ENCODE data around the gene RUNX3. TPM values are rescaled to one million over a fixed set of nuclear protein-coding genes. Genes with fewer than 3 reads are reported as not detected.

The RUNX3 gene
- total and polyA plus RNA-seq, 4 donors = 0.43 to 1.1 (median 0.88) TPM

DNA sequence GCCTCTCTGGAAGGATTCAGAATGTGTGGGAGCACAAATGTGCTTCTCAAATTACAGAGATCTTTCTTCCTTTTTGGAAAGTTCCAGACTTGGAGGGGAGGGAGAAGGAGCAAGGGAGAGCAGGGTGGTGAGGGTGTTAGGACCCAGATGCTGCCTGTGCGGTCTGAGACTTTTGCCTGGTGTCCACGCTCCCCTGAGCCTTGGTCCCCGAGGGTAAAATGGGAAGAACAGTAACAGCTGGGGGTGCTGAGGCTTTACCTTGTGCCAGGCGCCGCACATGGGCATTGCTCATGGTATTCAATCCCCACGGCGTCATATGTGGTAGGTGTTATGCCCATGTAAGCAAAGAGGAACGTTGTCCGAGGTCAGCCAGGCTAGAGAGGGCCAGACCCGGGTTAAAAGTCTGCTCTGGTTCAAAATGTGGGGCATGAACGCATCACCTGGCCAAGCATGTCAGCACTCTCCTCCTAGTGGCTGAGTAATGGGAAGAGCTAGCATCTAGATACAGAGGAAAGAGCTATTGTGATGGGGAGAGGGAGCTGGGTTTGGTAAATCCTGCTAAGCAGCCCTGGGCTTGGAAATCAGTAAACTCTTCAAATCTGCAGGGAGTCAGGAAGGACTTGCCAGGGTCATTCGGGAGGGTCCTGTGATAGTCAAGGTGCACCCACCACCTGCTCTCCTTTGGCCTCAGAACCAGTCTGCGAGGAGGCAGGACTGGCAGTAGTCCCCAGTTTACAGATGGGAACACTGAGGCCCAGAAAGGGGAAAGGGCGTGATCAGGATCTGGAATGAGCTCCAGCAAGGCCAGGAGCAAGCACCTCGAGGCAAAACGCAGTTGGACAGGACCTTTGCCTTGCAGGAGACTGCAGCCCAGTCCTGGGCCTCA lies 4.5 kb upstream of the RUNX3 start:
- H3K36me3 ChIP-seq (ENCODE audit: control insufficient read depth in 4 of 4, insufficient read depth in 3 of 4, low read depth in 1 of 4, low read length in 3 of 4) = no peaks in the 10 kb centered on the region

DNA sequence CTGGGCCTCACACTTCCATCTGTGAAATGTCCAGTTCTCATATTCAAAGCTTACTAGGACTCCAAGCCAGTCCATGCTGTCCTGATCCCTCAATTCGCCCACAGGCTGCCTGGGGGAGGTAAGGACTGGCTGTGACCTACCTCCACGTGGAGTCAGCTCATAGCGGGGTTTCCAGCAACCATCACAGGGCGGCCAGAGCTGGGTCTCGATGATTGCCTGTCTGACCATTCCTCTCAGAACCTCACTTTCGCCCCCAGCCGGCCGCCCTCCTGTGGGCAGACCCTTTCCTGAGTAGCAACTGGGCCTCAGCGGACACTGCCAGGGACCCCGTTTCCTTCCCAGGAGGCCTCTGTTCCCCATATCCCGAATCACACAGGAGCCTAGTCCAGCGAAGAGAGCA lies 3.4 kb upstream of the RUNX3 start:
- H3K27ac ChIP-seq (ENCODE audit: low read depth in 1 of 2, low read length in 2 of 2) = no peak overlapping the region
- no peak for TF ChIP-seq HNF4A (conservative IDR thresholded peaks at IDR 0.05)
- TF ChIP-seq, protein P1, sequence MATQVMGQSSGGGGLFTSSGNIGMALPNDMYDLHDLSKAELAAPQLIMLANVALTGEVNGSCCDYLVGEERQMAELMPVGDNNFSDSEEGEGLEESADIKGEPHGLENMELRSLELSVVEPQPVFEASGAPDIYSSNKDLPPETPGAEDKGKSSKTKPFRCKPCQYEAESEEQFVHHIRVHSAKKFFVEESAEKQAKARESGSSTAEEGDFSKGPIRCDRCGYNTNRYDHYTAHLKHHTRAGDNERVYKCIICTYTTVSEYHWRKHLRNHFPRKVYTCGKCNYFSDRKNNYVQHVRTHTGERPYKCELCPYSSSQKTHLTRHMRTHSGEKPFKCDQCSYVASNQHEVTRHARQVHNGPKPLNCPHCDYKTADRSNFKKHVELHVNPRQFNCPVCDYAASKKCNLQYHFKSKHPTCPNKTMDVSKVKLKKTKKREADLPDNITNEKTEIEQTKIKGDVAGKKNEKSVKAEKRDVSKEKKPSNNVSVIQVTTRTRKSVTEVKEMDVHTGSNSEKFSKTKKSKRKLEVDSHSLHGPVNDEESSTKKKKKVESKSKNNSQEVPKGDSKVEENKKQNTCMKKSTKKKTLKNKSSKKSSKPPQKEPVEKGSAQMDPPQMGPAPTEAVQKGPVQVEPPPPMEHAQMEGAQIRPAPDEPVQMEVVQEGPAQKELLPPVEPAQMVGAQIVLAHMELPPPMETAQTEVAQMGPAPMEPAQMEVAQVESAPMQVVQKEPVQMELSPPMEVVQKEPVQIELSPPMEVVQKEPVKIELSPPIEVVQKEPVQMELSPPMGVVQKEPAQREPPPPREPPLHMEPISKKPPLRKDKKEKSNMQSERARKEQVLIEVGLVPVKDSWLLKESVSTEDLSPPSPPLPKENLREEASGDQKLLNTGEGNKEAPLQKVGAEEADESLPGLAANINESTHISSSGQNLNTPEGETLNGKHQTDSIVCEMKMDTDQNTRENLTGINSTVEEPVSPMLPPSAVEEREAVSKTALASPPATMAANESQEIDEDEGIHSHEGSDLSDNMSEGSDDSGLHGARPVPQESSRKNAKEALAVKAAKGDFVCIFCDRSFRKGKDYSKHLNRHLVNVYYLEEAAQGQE (IDR thresholded peaks at IDR 0.05) = no peak
- no peak for TF ChIP-seq EGR1 (IDR thresholded peaks at IDR 0.05; ENCODE audit: low read depth in 2 of 2)
- no peak for TF ChIP-seq JUND (IDR thresholded peaks at IDR 0.05)
- no peak for TF ChIP-seq YY1 (IDR thresholded peaks at IDR 0.05)
- TF ChIP-seq, protein P2, sequence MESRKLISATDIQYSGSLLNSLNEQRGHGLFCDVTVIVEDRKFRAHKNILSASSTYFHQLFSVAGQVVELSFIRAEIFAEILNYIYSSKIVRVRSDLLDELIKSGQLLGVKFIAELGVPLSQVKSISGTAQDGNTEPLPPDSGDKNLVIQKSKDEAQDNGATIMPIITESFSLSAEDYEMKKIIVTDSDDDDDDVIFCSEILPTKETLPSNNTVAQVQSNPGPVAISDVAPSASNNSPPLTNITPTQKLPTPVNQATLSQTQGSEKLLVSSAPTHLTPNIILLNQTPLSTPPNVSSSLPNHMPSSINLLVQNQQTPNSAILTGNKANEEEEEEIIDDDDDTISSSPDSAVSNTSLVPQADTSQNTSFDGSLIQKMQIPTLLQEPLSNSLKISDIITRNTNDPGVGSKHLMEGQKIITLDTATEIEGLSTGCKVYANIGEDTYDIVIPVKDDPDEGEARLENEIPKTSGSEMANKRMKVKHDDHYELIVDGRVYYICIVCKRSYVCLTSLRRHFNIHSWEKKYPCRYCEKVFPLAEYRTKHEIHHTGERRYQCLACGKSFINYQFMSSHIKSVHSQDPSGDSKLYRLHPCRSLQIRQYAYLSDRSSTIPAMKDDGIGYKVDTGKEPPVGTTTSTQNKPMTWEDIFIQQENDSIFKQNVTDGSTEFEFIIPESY (IDR thresholded peaks at IDR 0.05) = no peak
- no peak for TF ChIP-seq GABPA (IDR thresholded peaks at IDR 0.05 in 1 of 2, conservative IDR thresholded peaks at IDR 0.05 in 1 of 2)
- TF ChIP-seq, protein P3, sequence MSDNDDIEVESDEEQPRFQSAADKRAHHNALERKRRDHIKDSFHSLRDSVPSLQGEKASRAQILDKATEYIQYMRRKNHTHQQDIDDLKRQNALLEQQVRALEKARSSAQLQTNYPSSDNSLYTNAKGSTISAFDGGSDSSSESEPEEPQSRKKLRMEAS (IDR thresholded peaks at IDR 0.05) = no peak
- TF ChIP-seq TAF1 (conservative IDR thresholded peaks at IDR 0.05) = no peak
- WGBS = 74% methylated on average over 12 of the region's 12 CpGs
- peaks cover 0 to 19% (median 6%) of the 10 kb centered on the region in 4 donors for H3K27me3 ChIP-seq (ENCODE audit: control insufficient read depth in 4 of 4, insufficient read depth in 4 of 4, low read length in 3 of 4)
- no peak overlapping the region for H3K4me3 ChIP-seq (ENCODE audit: low read depth in 1 of 3, low read length in 3 of 3)
- no peaks in the 10 kb centered on the region for H3K36me3 ChIP-seq (ENCODE audit: control insufficient read depth in 4 of 4, insufficient read depth in 3 of 4, low read depth in 1 of 4, low read length in 3 of 4)
- no peak for DNase-seq (ENCODE audit: low spot score)
- H3K9me3 ChIP-seq (ENCODE audit: control insufficient read depth in 4 of 4, low read length in 3 of 4) = no peaks in the 10 kb centered on the region
- H3K9ac ChIP-seq (ENCODE audit: low read depth in 1 of 2, low read length in 2 of 2) = no peak overlapping the region
- peaks cover 3 to 28% (median 17%) of the 10 kb centered on the region in 4 donors for H3K4me1 ChIP-seq (ENCODE audit: control insufficient read depth in 4 of 4, insufficient read depth in 4 of 4, low read length in 3 of 4)

More for the DNA sequence above, 4.5 kb upstream of the RUNX3 start:
- Histone ChIP-seq H3K4me3 (ENCODE audit: low read depth in 1 of 3, low read length in 3 of 3) (no peak overlapping the region), H3K27ac (ENCODE audit: low read depth in 1 of 2, low read length in 2 of 2) (no peak overlapping the region), H3K9ac (ENCODE audit: low read depth in 1 of 2, low read length in 2 of 2) (no peak overlapping the region), H3K4me1 (ENCODE audit: control insufficient read depth in 4 of 4, insufficient read depth in 4 of 4, low read length in 3 of 4) (peaks cover 3 to 24% (median 11%) of the 10 kb centered on the region in 4 donors), H3K9me3 (ENCODE audit: control insufficient read depth in 4 of 4, low read length in 3 of 4) (no peaks in the 10 kb centered on the region), H3K27me3 (ENCODE audit: control insufficient read depth in 4 of 4, insufficient read depth in 4 of 4, low read length in 3 of 4) (peaks cover 0 to 19% (median 6%) of the 10 kb centered on the region in 4 donors)
- 52% methylated on average over 16 of the region's 16 CpGs for WGBS
- DNase-seq (ENCODE audit: low spot score) = no peak
- TF ChIP-seq HNF4A (conservative IDR thresholded peaks at IDR 0.05) (no peak), NR2F2 (IDR thresholded peaks at IDR 0.05) (no peak), FOXA2 (IDR thresholded peaks at IDR 0.05) (no peak), TAF1 (conservative IDR thresholded peaks at IDR 0.05) (no peak), JUND (IDR thresholded peaks at IDR 0.05) (no peak), FOXA1 (IDR thresholded peaks at IDR 0.05) (no peak)
- TF ChIP-seq, protein P1 (IDR thresholded peaks at IDR 0.05) = no peak
- TF ChIP-seq, protein P3 (IDR thresholded peaks at IDR 0.05) = no peak
